GM19455 (cell line): ENCODE data around the gene KRT81.

Source experiments
- ATAC-seq: cut with Tn5 transposase; IDR thresholded peaks from one replicate; pipeline ENCODE4 v1.9.1; 2021; ENCODE audit not compliant: unreplicated experiment

Gene KRT81

DNA sequence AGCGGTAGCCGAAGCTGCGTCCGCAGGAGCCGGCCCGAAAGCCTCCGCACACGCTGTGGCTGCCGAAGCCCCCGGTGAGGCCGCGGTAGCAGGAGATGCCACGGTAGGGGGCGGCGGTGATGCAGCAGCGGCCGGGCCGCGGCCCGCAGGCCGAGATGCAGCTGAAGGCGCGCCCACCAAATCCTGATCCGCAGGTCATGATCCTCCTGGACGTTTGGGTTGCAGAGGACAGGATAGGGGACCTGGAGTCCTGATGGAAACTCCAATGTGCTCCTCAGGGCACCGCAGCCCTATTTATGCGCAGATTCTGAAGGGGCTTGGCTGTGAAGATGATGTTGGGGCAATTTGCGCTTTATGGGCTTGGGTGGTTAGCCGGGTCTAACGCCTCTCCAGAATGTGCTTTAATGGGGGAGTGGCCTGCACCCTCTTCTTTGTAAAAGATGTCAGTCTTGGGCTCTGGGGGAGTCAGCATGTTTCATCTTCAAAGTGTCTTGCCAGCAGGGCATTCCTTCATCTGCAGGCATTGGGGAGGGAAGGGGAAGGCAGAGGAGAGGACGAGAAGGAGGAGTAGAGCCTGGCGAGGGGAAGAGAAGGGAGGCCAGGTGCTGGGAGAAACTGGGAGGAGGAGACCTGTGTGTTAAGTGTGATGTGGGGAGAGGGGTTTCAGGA lies at the start of gene KRT81:
TSS of gene KRT81 (minus strand) at position 268 of the 669 bp plus-strand sequence. CDS start at position 199, 69 bp downstream.
- ATAC-seq: no peak

- ATAC-seq: no peak
Measured at GRCh38 chr12:52338241-52338960, 47.1 kb upstream of the KRT81 start.

- no peak for ATAC-seq
Measured at GRCh38 chr12:52337054-52337453, 45.7 kb upstream of the KRT81 start.

DNA sequence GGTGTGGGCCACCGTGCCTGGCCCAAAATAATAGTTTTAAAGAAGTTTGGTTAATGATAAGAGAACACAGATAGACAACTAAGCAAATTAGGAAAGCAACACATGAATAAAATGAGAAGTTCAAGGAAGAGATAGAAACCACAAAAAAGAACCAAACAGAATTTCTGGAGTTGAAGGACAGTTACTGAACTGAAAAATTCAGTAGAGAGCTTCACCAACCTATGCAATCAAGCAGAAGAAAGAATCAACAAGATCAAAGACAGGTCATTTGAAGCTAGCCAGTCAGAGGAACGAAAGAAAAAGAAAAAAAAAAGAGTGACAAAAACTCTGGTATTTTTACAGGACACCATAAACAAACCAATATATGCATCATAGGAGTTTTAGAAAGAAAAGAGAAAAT lies 45.3 kb upstream of the KRT81 start:
- ATAC-seq: no peak

- no peak for ATAC-seq
Measured at GRCh38 chr12:52335598-52336262, 44.4 kb upstream of the KRT81 start.

GRCh38 chr12:52334185-52334584 lies 42.9 kb upstream of the KRT81 start:
- no peak for ATAC-seq

DNA sequence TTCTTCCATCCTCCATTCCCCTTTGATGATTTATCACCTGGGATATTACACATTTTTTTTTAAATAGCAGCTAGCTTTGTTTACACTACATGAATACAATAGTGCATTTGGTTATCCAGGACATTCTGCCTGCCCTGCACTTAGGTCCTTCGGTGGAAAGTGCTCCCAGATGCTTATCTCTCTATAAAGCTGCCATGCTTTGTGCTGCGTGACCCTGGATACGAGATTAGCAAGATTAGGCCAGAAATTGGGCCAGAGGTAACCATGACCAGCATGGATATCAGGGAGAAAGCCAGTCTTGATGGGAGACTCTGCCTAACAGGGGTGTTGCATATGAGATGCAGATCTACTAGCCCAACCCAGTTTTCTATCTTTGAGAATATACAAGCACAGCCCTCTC lies 42.0 kb upstream of the KRT81 start:
- ATAC-seq: no peak

DNA sequence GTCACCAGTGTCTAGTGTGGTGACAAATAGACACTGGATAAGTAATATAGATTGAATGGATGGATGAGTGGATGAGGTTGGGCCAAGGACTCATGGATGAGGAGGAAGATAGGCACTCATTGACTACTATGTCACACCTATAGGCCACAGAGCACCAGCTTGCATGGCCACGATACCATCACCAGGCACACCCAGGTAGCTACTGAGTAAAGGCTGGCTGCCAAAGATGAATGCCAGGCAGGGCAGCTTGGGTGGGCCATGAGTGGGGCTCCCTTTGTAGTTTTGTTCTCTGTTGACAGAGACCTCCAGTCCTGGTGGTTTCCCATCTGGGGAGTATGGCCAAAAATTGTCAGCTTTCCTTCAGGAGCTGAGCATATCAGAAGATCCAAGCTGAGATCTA lies 41.0 kb upstream of the KRT81 start:
- no peak for ATAC-seq

GRCh38 chr12:52331833-52332232 lies 40.5 kb upstream of the KRT81 start:
- ATAC-seq: no peak

DNA sequence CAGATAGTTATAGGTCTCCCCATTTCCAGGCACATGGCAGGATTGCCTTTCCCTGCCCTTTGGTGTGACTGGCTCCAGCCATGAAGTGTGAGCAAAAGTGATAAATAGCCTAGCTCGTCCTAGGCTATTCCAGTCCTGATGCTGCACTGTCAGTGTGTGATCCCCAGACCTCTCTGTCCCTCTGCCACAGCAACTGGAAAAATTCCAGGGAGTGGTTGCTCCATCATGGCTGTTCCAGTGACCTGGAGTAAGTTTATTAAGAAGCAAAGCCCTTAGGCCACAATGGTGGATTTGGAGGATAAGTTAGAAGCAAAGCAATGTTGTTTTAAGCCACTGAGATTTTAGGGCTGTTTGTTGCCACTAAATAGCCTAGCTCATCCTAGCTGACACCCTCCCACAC lies 39.7 kb upstream of the KRT81 start:
- no peak for ATAC-seq

- ATAC-seq: no peak
Measured at GRCh38 chr12:52327830-52328500, 36.6 kb upstream of the KRT81 start.

DNA sequence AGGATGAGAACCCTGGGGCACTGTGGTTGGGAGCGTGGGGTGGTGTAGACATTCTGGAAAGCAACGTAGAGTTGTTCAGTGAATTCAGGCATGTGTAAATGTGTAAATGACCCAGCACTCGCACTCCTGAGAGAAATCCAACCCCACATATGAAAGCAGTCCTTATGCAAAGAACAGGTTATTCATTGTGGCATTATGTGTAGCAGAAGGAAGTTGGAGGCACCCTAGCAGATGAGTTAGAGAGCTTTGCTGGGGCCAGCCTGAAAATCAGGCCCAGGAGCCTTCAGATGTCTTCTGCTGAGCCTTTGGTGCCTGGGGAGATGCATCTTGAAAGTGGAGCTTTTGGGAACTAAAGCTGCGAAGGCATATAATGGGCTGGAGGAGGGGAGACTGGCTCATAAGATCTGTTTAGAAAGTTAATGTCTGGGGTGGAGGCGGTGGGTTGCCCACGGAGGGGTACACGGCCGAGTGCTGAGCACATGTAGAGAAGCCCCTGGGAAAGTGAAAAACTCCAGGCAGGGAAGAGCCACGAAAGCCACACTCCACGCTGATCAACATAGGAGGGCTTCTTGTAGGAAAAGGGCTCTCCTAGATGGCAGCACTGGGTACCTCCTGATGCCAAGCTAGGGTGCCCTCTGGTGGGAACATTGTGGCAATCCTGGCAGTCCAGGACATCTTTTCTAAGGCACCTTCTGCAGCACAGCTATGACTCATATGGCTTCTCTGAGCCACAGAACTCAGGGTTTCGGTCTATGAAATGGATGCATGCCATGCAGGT lies 35.9 kb upstream of the KRT81 start:
- peak; percentile 89 for ATAC-seq

- no peak for ATAC-seq
Measured at GRCh38 chr12:52324153-52324444, 32.8 kb upstream of the KRT81 start.

DNA sequence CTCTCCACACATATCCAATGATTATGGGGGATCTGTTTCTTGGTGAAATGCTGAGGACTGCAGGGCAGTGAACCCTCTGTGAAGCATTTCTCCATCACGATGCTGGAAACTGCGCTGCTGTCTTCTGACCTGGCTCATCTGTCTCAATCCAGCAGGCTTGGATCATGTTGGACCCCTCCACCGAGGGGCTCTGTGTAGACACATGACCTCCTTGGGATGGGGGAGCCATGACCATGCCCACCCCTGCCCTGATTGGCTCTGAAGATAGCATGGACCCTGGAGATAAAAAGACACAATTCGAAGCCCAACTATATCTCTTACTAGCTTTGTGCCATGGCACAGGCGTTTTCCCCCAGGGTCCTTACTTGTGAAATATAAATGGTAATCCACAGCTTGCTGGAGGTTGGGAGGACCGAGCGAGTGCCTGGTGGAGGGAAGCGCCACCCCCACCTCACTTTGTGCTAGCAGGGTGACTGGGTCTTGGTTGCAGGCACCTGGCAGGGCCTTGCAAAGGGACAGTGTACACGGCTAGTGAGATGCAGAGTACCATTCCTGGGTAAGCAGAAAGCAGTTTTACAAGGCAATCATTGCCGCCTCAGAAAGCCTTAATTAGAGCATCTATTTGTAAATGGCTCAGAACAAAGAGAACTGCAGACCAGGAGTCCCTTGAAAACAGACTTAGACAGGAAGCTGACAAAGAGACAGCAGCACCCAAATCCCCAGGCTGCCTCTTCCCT lies 32.2 kb upstream of the KRT81 start:
- ATAC-seq: no peak

DNA sequence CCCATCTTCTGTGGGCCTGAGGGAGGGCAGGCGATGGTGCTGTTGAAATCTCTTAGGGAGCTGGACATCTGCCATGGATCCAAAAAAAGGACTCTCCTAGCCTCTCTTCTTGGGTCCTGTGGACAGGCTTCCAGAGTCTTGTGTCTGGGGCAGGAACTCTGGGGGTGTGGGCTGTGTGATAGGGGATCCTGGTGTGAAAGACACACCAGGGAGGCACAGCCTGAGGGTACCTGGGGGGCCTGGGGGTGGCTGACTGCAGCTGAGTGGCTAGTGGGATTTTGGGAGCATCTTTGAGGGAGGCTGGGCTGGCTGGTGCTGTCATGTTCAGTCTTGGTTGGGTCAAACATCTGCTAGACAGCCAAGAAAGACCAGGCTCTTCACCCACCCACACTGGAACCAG lies 31.7 kb upstream of the KRT81 start:
- ATAC-seq: no peak

- ATAC-seq: no peak
Measured at GRCh38 chr12:52322069-52322468, 30.7 kb upstream of the KRT81 start.

GRCh38 chr12:52321418-52321817 lies 30.1 kb upstream of the KRT81 start:
- ATAC-seq: no peak

GRCh38 chr12:52320784-52321400 lies 29.6 kb upstream of the KRT81 start, which contains the start of gene KRT83:
KRT83 (minus strand) TSS chr12:52321398; CDS start chr12:52321335, 63 bp downstream.
- ATAC-seq: no peak

DNA sequence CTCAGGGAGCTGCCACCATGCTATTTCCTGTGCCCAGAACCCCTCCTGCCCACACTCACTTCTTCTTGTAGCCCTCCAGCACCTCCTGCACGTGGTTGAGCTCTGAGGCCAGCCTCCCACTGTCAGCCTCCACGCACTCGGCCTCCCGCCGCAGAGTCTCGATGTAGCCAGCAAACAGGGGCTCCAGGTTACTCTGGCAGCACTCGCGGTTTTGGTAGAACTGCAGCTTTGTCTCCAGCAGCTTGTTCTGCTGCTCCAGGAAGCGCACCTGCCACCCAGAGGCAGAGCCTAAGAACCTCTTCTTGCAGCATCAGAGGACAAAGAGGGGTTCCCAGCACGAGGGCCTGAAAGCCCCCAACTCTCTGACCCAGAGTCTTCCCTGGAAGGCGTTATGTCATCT lies 27.8 kb upstream of the KRT81 start:
- no peak for ATAC-seq
